Gastrocnemius medialis (tissue), 4 donors: ENCODE data around the gene MAP4K5. TPM values are rescaled to one million over a fixed set of nuclear protein-coding genes. Genes with fewer than 3 reads are reported as not detected.
A peak's percentile ranks its signal among the peaks of the same experiment; 100 is the strongest.

Experiments used
- ATAC-seq, 2 donors: fragments of 150-250 bp; one replicate each; pipeline ENCODE4 v1.9.1; 2016
- DNase-seq, 2 donors: peaks; one replicate each; pipeline ENCODE4 v3.0.0-alpha.2; 2019
- H3K27ac ChIP-seq, 4 donors: fragments of 200-600 bp; sonication (generic); 1 replicate in 1 of 4; 2 replicates in 3 of 4; pipeline ENCODE4 v1.5.1; 2016 to 2018; ENCODE audit warnings: mild to moderate bottlenecking in 2 of 4, moderate library complexity in 1 of 4
- H3K27me3 ChIP-seq, 3 donors: fragments of 200-600 bp; sonication (generic) in 2 of 3; 1 replicate in 1 of 3; 2 replicates in 2 of 3; pipeline versions ENCODE4 v1.5.1 to v1.6.0; 2016 to 2019; ENCODE audit warnings: mild to moderate bottlenecking in 1 of 3, moderate library complexity in 1 of 3
- H3K36me3 ChIP-seq, 2 donors: fragments of 200-600 bp; sonication (generic) in 1 of 2; one replicate each; pipeline ENCODE4 v1.5.1; 2017 to 2018
- H3K4me1 ChIP-seq, 2 donors: fragments of 200-600 bp; sonication (generic) in 1 of 2; one replicate each; pipeline ENCODE4 v1.5.1; 2016 to 2017; ENCODE audit warnings: mild to moderate bottlenecking in 2 of 2
- H3K4me3 ChIP-seq, 4 donors: fragments of 200-600 bp; sonication (generic) in 3 of 4; 1 replicate in 1 of 4; 2 replicates in 3 of 4; pipeline ENCODE4 v1.5.1; 2016 to 2019; ENCODE audit warnings: mild to moderate bottlenecking in 2 of 4
- H3K9me3 ChIP-seq, 3 donors: fragments of 200-600 bp; sonication (generic) in 2 of 3; 1 replicate in 1 of 3; 2 replicates in 2 of 3; pipeline ENCODE4 v1.5.1; 2016 to 2019
- POLR2A ChIP-seq, 2 donors: fragments of 450-650 bp; IDR thresholded peaks; one replicate each; pipeline ENCODE4 v1.6.1; 2017; ENCODE audit warnings: antibody characterized with exemption in 2 of 2, mild to moderate bottlenecking in 2 of 2, moderate library complexity in 2 of 2
- in situ Hi-C, 4 donors: fragments of 200-750 bp; cut with MboI; loops; one replicate each; pipeline versions ENCODE4 v1.15.0 to v1.8.0; 2017; ENCODE audit warnings: low sequenced_read_pairs in 4 of 4
- intact Hi-C: fragments of 100-400 bp; cut with DNase I; formaldehyde crosslinking; loops from one replicate; pipeline ENCODE4 v1.15.1; 2023; ENCODE audit warnings: low total_unique reads
- total RNA-seq, 4 donors: library from RNA; depleted of rRNA; stranded (reverse); fragments of >200 nt; gene quantifications; one replicate each; pipeline versions ENCODE4 v1.1.0 to v1.2.3, GENCODE V29; 2016
- TF ChIP-seq, protein P1 (sequence below), 5 experiments: fragments of 450-650 bp in 3 of 5; fragments of 200-600 bp in 2 of 5; sonication (generic) in 2 of 5; IDR thresholded peaks in 4 of 5; conservative IDR thresholded peaks in 1 of 5; 1 replicate in 4 of 5; 2 replicates in 1 of 5; pipeline ENCODE4 v1.5.1; 2016 to 2019; ENCODE audit warnings: antibody characterized with exemption in 5 of 5, mild to moderate bottlenecking in 3 of 5, moderate library complexity in 3 of 5

MAP4K5 gene
- total RNA-seq, 4 donors from 2014 or later: 35.3 to 63.9 (median 47.1) TPM

DNA sequence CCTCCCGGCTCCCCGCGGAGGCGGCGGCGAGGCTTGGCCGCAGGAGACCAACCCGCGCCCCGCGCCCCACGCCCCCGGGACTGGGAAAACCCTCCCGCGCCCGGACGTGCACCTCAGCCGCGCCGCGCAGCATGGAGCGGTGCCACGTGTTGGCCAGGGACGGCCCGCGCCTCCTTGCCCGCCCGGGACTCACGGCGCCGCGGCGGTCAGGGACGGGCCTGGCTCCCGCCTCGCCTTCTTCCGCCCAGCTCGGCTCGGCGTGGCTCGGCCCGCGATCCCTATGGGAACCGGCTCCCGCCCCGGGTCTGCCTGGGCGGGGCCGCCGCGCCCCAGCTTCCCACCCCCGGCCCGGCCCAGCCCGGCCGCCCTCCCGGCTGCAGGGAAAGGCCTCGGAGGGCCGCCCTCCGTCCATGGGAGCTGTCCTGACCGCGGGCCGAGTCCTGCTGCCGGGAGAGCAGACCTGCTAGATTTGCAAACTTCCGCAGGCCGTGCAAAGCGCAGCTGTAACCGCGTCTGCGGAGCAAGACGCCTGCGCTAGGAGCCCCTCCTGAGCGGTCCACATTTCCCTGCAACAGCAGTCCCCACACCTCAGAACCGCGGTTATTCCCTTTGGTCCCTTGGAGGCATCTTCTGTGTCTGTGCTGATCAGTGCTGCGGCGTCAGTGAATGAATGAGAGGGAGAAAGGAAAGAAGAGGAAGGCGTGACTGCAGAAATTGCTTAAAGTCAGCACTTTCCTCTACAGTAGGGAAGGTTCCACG lies 135.6 kb downstream of the MAP4K5 start, which contains the start of gene CDKL1:
Gene CDKL1, minus strand, starts transcription at position 251 of the 759 bp plus-strand sequence. CDS start 1,013 bp downstream, outside the sequence.
- intact Hi-C loops: loop anchor here (2.0 to 10.0 kb wide), 5 partner anchors 54 to 162 kb away; partner anchors contain the start of genes DMAC2L, L2HGDH, MAP4K5 and SOS2
- in situ Hi-C loops: no loop called here
- peak within 1 kb of the TSS; percentile 66 to 70 (median 68) for H3K27ac ChIP-seq
- peak within 1 kb of the TSS; percentile 59 to 95 (median 67) for H3K4me3 ChIP-seq
- H3K27me3 ChIP-seq: no peaks in the 10 kb centered on the region
- peak; percentile 9 to 27 for DNase-seq
- no peaks in the 10 kb centered on the region for H3K9me3 ChIP-seq
- H3K36me3 ChIP-seq: no peaks in the 10 kb centered on the region
- peaks cover 10 to 13% of the 10 kb centered on the region in 2 donors for H3K4me1 ChIP-seq
- peak; percentile 74 to 75 for ATAC-seq
- TF ChIP-seq, protein P1, sequence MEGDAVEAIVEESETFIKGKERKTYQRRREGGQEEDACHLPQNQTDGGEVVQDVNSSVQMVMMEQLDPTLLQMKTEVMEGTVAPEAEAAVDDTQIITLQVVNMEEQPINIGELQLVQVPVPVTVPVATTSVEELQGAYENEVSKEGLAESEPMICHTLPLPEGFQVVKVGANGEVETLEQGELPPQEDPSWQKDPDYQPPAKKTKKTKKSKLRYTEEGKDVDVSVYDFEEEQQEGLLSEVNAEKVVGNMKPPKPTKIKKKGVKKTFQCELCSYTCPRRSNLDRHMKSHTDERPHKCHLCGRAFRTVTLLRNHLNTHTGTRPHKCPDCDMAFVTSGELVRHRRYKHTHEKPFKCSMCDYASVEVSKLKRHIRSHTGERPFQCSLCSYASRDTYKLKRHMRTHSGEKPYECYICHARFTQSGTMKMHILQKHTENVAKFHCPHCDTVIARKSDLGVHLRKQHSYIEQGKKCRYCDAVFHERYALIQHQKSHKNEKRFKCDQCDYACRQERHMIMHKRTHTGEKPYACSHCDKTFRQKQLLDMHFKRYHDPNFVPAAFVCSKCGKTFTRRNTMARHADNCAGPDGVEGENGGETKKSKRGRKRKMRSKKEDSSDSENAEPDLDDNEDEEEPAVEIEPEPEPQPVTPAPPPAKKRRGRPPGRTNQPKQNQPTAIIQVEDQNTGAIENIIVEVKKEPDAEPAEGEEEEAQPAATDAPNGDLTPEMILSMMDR (IDR thresholded peaks at IDR 0.05 in 4 of 5, conservative IDR thresholded peaks at IDR 0.05 in 1 of 5): no peak
- TF ChIP-seq POLR2A (IDR thresholded peaks at IDR 0.05): peak in 1 of 2 donors; percentile 13

DNA sequence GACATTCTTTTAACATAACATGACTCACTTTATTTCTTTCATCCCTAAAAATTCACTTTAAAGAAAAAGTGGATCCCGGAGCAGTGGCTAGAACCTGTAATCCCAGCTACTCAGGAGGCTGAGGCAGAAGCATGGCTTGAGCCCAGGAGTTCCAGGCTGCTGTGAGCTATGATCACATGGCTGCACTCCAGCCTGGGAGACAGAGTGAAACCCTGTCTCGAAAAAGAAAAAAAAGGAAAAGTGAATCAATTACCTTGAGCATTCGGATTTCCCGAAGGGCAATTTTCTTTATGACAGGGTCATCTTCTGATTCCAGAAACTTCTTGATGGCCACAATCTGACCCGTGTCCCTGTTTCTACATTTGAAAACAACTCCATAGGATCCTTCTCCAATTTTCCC lies 136.9 kb downstream of the MAP4K5 start:
- intact Hi-C loops: loop anchor here (10.0 kb wide), 1 partner anchor 161 kb away; the partner anchor contains the start of gene SOS2
- ATAC-seq: no peak
- peak overlapping the region; percentile 59 to 95 (median 67) for H3K4me3 ChIP-seq

DNA sequence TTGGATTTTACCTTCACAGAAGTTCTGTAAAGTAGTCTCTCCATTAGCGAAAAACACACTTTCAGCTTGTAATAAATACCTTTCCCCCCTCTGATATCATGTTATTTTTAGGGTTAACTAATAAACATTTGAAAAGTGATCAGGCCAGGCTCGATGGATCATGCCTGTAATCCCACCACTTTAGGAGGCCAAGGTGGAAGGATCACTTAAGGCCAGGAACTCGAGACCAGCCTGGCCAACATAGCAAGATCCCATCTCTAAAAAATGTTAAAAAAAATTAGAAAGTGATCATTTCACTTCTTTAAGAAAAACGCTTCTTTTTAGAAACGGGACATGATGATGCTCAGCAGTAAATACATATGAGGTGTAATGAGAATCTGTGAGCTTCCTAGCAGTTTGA lies 137.7 kb downstream of the MAP4K5 start:
- DNase-seq: no peak
- ATAC-seq: no peak
- in situ Hi-C loops: no loop called here
- H3K27me3 ChIP-seq: no peaks in the 10 kb centered on the region
- H3K9me3 ChIP-seq: no peaks in the 10 kb centered on the region
- no peak overlapping the region for H3K27ac ChIP-seq
- H3K36me3 ChIP-seq: no peaks in the 10 kb centered on the region
- peaks cover 5 to 10% of the 10 kb centered on the region in 2 donors for H3K4me1 ChIP-seq
- intact Hi-C loops: loop anchor here (10.0 kb wide), 1 partner anchor 160 kb away; the partner anchor contains the start of gene SOS2
- no peak overlapping the region for H3K4me3 ChIP-seq
- TF ChIP-seq, protein P1 (IDR thresholded peaks at IDR 0.05 in 4 of 5, conservative IDR thresholded peaks at IDR 0.05 in 1 of 5): no peak
- no peak for TF ChIP-seq POLR2A (IDR thresholded peaks at IDR 0.05)

More for the DNA sequence above, 136.9 kb downstream of the MAP4K5 start:
- H3K27ac ChIP-seq: peak overlapping the region in 2 of 4 donors; percentile 8 to 11
- H3K27me3 ChIP-seq: no peaks in the 10 kb centered on the region
- no peaks in the 10 kb centered on the region for H3K36me3 ChIP-seq
- H3K4me1 ChIP-seq: peaks cover 10 to 13% of the 10 kb centered on the region in 2 donors
- in situ Hi-C loops: no loop called here
- no peak for DNase-seq
- TF ChIP-seq, protein P1 (IDR thresholded peaks at IDR 0.05 in 4 of 5, conservative IDR thresholded peaks at IDR 0.05 in 1 of 5): no peak
- no peak for TF ChIP-seq POLR2A (IDR thresholded peaks at IDR 0.05)
- no peaks in the 10 kb centered on the region for H3K9me3 ChIP-seq

DNA sequence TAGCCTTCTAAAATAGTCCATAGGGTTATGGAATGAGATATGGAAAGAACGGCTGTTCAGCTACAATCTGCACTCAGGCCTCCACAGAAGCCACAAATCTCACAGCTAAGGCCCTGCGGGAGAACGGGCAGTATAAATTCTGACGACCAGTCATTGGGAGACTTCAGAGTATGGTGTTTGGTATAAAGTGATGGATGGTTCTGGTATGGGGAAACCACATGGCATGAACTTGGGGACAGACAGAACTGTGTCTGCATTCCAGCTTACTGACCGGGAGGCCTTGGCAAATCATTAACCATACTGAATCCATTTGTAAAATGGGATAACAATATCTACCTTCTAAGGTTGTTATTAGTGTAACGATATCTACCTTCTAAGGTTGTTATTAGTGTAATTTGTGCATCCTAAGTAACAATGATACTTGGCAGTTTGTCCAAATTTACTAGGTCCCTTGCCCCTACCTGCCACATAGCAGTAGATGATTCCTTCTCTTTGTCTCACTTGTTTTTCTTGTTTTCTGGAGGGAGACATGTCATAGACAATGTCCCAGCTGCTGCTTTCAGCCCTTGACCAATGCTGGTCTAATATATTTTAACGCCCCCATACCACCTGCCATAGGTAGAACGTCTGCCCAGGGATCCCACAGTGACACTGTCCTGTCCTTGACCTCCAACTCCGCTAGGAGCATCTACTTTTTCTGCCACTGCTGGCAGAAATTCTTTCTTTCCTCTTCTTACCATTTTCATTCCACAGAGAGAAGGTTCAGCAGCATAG lies 142.5 kb downstream of the MAP4K5 start:
- Histone ChIP-seq H3K27ac (no peak overlapping the region), H3K27me3 (no peaks in the 10 kb centered on the region), H3K4me1 (no peaks in the 10 kb centered on the region), H3K9me3 (no peaks in the 10 kb centered on the region), H3K36me3 (no peaks in the 10 kb centered on the region), H3K4me3 (no peak overlapping the region)
- intact Hi-C loops (loop anchor here (10.0 kb wide), 1 partner anchor 155 kb away; the partner anchor contains the start of gene SOS2), in situ Hi-C loops (no loop called here)
- no peak for ATAC-seq
- no peak for DNase-seq
- no peak for TF ChIP-seq POLR2A (IDR thresholded peaks at IDR 0.05)
- TF ChIP-seq, protein P1 (IDR thresholded peaks at IDR 0.05 in 4 of 5, conservative IDR thresholded peaks at IDR 0.05 in 1 of 5): no peak
